SJCRH30 (cell line): Measurements from ENCODE around the gene SF1. TPM values are rescaled to one million over a fixed set of nuclear protein-coding genes. Genes with fewer than 3 reads are reported as not detected.

Experiments used
- DNase-seq, 2 experiments: peaks; one replicate each; pipeline ENCODE4 v3.0.0-alpha.2; 2015 to 2020
- H3K27ac ChIP-seq: fragments of 250-450 bp; sonication (Bioruptor Pico); 2 replicates; pipeline ENCODE4 v1.5.1; 2020; ENCODE audit warnings: mild to moderate bottlenecking, moderate library complexity
- H3K27me3 ChIP-seq: fragments of 250-450 bp; sonication (Bioruptor Pico); 2 replicates; pipeline ENCODE4 v1.5.1; 2020; ENCODE audit warnings: mild to moderate bottlenecking, moderate library complexity
- H3K36me3 ChIP-seq: fragments of 250-450 bp; sonication (Bioruptor Pico); 2 replicates; pipeline ENCODE4 v1.5.1; 2020; ENCODE audit warnings: mild to moderate bottlenecking, moderate library complexity
- H3K4me1 ChIP-seq: fragments of 250-450 bp; sonication (Bioruptor Pico); 2 replicates; pipeline ENCODE4 v1.5.1; 2020; ENCODE audit warnings: mild to moderate bottlenecking, moderate library complexity
- H3K4me3 ChIP-seq: fragments of 250-450 bp; sonication (Bioruptor Pico); 2 replicates; pipeline ENCODE4 v1.5.1; 2020; ENCODE audit warnings: mild to moderate bottlenecking, moderate library complexity
- H3K9me3 ChIP-seq: fragments of 250-450 bp; sonication (Bioruptor Pico); replicated peaks from 2 replicates; pipeline ENCODE4 v1.5.1; 2020; ENCODE audit warnings: mild to moderate bottlenecking, moderate library complexity
- total RNA-seq: library from RNA; depleted of rRNA; stranded (reverse); fragments of >200 nt; shearing (Covaris generic); gene quantifications from 2 replicates; pipeline ENCODE4 v1.2.3, GENCODE V29; 2014; rRNA removed

SF1 gene
- total RNA-seq, 1 experiment from 2014 or later = 117 TPM

DNA sequence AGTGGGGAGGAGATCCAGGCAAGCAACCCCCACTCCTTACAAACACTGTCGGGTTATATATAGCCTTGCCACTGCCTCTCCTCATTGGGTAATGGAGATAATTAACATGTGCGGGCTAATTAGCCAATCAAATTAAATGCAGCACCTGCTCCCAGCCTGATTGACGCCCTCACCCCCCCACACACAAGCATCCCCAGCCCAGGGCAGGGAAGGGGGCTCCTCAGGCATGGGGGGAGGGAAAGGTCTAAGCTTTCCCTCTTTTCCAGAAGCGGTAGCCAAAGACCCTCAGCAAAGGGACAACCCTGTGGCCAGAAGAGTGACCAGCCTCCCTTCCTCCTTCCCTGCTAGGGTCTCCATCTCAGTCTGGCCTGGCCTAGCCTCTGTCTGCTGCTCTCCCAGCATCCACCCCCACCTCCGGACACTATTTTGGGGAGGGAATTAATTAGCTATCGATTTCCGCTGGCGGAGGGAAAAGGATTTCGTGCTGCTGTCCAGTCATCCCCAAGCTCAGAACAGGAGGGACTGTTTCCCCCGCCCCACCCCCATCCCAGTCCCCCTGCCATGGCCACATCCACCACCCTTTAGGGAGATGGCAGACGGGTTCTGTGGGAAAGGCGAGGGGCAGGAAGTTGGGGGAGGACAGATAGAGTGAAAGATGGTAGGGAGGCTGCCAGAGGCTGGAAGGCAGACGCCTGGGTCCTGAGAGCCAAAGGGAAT, 62.4 kb downstream of the SF1 start:
- Histone ChIP-seq H3K27ac (no peak overlapping the region), H3K4me1 (no peaks in the 10 kb centered on the region), H3K36me3 (no peaks in the 10 kb centered on the region), H3K27me3 (peaks cover 7% of the 10 kb centered on the region), H3K4me3 (no peak overlapping the region), H3K9me3 (no peaks in the 10 kb centered on the region)
- DNase-seq = no peak

DNA sequence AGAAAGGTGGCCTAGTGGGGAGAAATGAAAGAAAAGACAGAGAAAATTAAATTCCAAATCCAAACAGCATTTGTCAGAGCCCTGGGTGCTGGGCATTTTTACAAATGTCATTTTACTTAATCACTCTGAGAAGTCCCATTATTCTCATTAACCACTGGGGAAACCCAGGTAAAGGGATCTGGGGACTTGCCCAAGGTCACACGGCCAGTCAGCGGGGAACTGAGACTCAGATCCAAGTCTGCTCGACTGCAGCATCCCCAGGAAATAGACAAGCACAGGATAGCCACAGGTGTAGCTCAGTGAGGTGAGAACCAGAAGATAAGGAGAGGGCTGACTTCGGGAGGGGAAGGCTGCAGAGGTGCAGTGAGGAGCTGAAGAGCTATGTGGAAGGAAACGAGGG, 63.2 kb downstream of the SF1 start:
- Histone ChIP-seq H3K27me3 (peaks cover 7% of the 10 kb centered on the region), H3K4me1 (no peaks in the 10 kb centered on the region), H3K9me3 (no peaks in the 10 kb centered on the region), H3K4me3 (no peak overlapping the region), H3K36me3 (no peaks in the 10 kb centered on the region), H3K27ac (no peak overlapping the region)
- DNase-seq = no peak

DNA sequence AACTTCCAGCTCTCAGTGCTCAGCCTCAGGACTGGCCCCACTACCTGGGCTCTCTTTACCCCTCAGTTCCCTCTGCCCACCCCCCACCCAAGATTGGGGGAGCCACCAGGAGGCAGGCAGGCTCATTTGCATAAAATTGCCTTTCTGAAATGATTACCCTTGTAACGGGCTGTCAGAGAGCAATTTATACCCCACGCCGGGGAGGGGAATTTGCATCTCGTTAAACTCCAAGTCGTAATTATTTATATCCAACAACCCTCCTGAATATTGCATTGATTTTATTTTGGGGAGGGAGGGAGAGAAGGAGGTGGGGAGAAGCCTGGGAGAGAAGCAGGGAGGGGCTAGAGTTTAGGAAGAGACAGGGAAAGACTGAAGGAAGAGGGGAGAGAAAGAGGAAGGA, 63.7 kb downstream of the SF1 start:
- H3K27me3 ChIP-seq = peaks cover 7% of the 10 kb centered on the region
- no peaks in the 10 kb centered on the region for H3K36me3 ChIP-seq
- H3K4me1 ChIP-seq = no peaks in the 10 kb centered on the region
- no peaks in the 10 kb centered on the region for H3K9me3 ChIP-seq
- H3K27ac ChIP-seq = no peak overlapping the region
- no peak for DNase-seq
- H3K4me3 ChIP-seq = no peak overlapping the region

Other genes starting within 250 kb of the SF1 start
- gene SLC22A11, start 222.6 kb downstream of the SF1 start, total RNA-seq = not detected in 2 replicates
- not detected in 2 replicates for gene SLC22A12, start 187.3 kb downstream of the SF1 start, total RNA-seq
- 0.08 and 0.51 TPM in 2 replicates for gene NRXN2, start 55.3 kb downstream of the SF1 start, total RNA-seq
- 0.42 and 0.46 TPM in 2 replicates for gene RASGRP2, start 34.4 kb downstream of the SF1 start, total RNA-seq
- gene PYGM, start 18.6 kb downstream of the SF1 start, total RNA-seq = 7.0 and 8.0 TPM in 2 replicates
- 8.9 and 9.6 TPM in 2 replicates for gene MAP4K2, start 24.7 kb upstream of the SF1 start, total RNA-seq
- 25.9 and 26.3 TPM in 2 replicates for gene MEN1, start 32.0 kb upstream of the SF1 start, total RNA-seq
- gene CDC42BPG, start 66.1 kb upstream of the SF1 start, total RNA-seq = 0.03 and 0.10 TPM in 2 replicates
- 43.4 and 45.0 TPM in 2 replicates for gene EHD1, start 100.1 kb upstream of the SF1 start, total RNA-seq
- gene ATG2A, start 138.7 kb upstream of the SF1 start, total RNA-seq = 6.2 and 7.4 TPM in 2 replicates
- 4.7 and 6.4 TPM in 2 replicates for gene PPP2R5B, start 146.1 kb upstream of the SF1 start, total RNA-seq
- gene GPHA2, start 157.4 kb upstream of the SF1 start, total RNA-seq = not detected in 2 replicates
- not detected in 2 replicates for gene MAJIN, start 193.6 kb upstream of the SF1 start, total RNA-seq
- gene BATF2, start 218.4 kb upstream of the SF1 start, total RNA-seq = 0.43 and 0.51 TPM in 2 replicates
- gene ARL2, start 235.6 kb upstream of the SF1 start, total RNA-seq = 80.9 and 94.8 TPM in 2 replicates
- gene SNX15, start 248.9 kb upstream of the SF1 start, total RNA-seq = 13.8 and 14.8 TPM in 2 replicates